HFFc6 (cell line): Measurements from ENCODE around the gene KCNMA1. TPM values are rescaled to one million over a fixed set of nuclear protein-coding genes. Genes with fewer than 3 reads are reported as not detected.

ENCODE experiments used
- DNase-seq: peaks from one replicate; pipeline ENCODE4 v3.0.0-alpha.2; 2018
- H3K27ac Mint-ChIP-seq: 2 replicates; pipeline ENCODE4 v1.8.0; 2020; ENCODE audit warnings: mild to moderate bottlenecking, mixed read lengths
- H3K27me3 Mint-ChIP-seq: 2 replicates; pipeline ENCODE4 v1.8.0; 2021; ENCODE audit warnings: mild to moderate bottlenecking, moderate library complexity, mixed read lengths; ENCODE audit not compliant: insufficient read depth
- H3K36me3 Mint-ChIP-seq: 2 replicates; pipeline ENCODE4 v1.8.0; 2021; ENCODE audit warnings: low read depth, mixed read lengths
- H3K4me1 Mint-ChIP-seq: 2 replicates; pipeline ENCODE4 v1.8.0; 2020; ENCODE audit warnings: low read depth, mixed read lengths
- H3K4me3 Mint-ChIP-seq: 2 replicates; pipeline ENCODE4 v1.8.0; 2020; ENCODE audit warnings: mild to moderate bottlenecking, moderate library complexity, mixed read lengths
- H3K9me3 Mint-ChIP-seq: 2 replicates; pipeline ENCODE4 v1.8.0; 2020; ENCODE audit warnings: mild to moderate bottlenecking, mixed read lengths
- total RNA-seq, 6 experiments: library from RNA; stranded (reverse); fragmentation: NEBNext Ultra II Directional; extraction: Animal tissue kit (Norgen Biotek cat#: 25700); gene quantifications; 2 replicates in 1 of 6; 3 replicates in 5 of 6; pipeline ENCODE4 v1.2.3, GENCODE V29; 2021
- TF ChIP-seq, protein P1 (sequence below): fragments of 200-600 bp; sonication (generic); IDR thresholded peaks from 2 replicates; pipeline ENCODE4 v1.5.0; 2021; ENCODE audit warnings: antibody characterized with exemption, mild to moderate bottlenecking

Gene KCNMA1
- total RNA-seq, 6 experiments from 2014 or later: 87.1 to 191 (median 93.5) TPM

DNA sequence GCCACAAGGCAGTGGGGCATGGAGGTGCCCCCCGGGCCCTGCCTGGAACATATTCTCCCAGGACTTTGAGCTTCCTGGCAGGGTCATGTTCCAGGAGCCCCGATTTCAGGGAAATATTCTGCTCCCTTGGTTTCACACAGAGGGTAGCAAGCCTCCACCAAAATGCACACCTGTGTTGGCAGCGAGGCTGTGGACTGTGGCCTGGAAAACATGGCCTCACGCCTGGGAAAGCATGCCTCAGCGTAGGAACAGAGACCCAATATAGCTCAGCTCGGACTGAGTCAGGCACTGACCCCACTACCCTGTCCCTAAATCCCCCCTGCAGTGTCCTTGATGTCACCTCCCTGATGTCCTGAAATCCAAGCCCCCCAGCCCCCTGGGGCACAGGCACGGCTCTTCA, 92.0 kb downstream of the KCNMA1 start:
- DNase-seq: no peak
- H3K27me3 Mint-ChIP-seq: no peaks in the 10 kb centered on the region; the same call in 1 of the 2 replicates
- peaks cover 5% of the 10 kb centered on the region; the same call in 1 of the 2 replicates for H3K36me3 Mint-ChIP-seq
- peaks cover 88% of the 10 kb centered on the region for H3K4me1 Mint-ChIP-seq
- H3K27ac Mint-ChIP-seq: no peak overlapping the region
- H3K4me3 Mint-ChIP-seq: no peak overlapping the region
- TF ChIP-seq, protein P1, sequence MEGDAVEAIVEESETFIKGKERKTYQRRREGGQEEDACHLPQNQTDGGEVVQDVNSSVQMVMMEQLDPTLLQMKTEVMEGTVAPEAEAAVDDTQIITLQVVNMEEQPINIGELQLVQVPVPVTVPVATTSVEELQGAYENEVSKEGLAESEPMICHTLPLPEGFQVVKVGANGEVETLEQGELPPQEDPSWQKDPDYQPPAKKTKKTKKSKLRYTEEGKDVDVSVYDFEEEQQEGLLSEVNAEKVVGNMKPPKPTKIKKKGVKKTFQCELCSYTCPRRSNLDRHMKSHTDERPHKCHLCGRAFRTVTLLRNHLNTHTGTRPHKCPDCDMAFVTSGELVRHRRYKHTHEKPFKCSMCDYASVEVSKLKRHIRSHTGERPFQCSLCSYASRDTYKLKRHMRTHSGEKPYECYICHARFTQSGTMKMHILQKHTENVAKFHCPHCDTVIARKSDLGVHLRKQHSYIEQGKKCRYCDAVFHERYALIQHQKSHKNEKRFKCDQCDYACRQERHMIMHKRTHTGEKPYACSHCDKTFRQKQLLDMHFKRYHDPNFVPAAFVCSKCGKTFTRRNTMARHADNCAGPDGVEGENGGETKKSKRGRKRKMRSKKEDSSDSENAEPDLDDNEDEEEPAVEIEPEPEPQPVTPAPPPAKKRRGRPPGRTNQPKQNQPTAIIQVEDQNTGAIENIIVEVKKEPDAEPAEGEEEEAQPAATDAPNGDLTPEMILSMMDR: no peak
- H3K9me3 Mint-ChIP-seq: no peaks in the 10 kb centered on the region

DNA sequence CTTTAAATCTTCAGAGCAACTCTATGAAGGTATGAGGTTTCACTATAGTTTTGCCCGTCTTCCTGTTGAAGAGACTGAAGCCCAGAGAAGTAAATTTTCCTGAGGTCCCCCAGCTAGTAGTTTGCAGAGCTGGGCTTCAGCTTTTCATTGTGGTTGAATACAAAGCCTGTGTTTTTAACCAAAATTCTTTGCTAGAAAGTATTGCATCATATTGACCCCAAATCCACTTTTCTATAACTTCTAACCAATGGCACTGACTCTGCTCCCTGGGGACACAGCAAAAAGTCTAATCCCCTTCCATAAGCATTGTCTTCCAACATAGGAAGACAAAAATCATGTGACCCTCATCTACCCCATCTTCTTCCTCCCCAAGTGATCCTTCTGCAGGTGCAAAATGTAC, 93.0 kb downstream of the KCNMA1 start:
- Mint-ChIP-seq H3K4me3 (no peak overlapping the region), H3K4me1 (peaks cover 85% of the 10 kb centered on the region), H3K9me3 (no peaks in the 10 kb centered on the region), H3K27ac (no peak overlapping the region), H3K36me3 (peaks cover 5% of the 10 kb centered on the region; the same call in 1 of the 2 replicates), H3K27me3 (no peaks in the 10 kb centered on the region; the same call in 1 of the 2 replicates)
- DNase-seq: no peak
- TF ChIP-seq, protein P1: no peak

DNA sequence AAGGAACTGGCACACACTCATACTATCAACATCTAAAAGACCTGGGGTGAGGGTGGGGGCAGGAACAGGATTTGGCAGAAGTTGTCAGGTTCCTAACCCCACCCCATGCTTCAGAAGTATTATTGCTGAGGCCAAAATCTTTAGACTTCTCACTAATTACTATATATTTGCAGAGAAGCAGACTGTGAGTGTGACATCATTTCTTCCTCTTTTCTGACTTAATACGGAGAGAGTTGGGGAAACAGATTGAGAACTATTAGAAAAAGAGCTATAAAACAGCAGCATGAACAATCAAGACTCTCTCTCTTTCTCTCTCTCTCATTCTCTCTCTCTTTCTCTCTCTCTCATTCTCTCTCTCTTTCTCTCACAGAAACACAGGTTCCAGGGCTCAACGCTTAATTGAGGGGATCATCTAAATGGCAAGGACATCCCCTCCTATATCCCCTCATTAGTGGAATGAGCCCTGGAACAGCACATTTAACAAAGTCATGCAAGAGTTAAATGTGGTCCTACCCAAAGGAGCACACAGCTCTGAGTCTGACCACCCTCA, 94.8 kb downstream of the KCNMA1 start:
- no peak overlapping the region for H3K27ac Mint-ChIP-seq

DNA sequence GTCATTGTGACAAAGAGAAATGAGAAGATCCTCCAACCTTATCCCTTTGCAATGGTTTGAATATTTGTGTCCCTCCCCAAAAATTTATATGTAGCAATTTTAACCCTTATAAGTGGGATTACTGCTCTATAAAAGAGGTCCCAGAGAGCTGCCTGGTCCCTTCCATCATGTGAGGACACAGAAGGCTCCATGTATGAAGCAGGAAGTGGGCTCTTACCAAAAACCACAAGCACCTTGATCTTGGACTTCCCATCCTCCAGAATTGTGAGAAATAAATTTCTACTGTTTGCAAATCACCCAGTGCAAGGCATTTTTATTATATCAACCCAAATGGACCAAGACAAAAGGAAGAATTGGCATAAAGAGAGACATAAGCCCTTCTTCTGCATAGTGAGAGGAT, 95.7 kb downstream of the KCNMA1 start:
- TF ChIP-seq, protein P1: no peak
- Mint-ChIP-seq H3K4me1 (peaks cover 62% of the 10 kb centered on the region), H3K36me3 (peaks cover 5% of the 10 kb centered on the region; the same call in 1 of the 2 replicates), H3K9me3 (no peaks in the 10 kb centered on the region), H3K4me3 (no peak overlapping the region), H3K27ac (no peak overlapping the region), H3K27me3 (no peaks in the 10 kb centered on the region; the same call in 1 of the 2 replicates)
- DNase-seq: no peak

More for the DNA sequence above, 94.8 kb downstream of the KCNMA1 start:
- H3K4me3 Mint-ChIP-seq: no peak overlapping the region
- TF ChIP-seq, protein P1: no peak
- no peaks in the 10 kb centered on the region; the same call in 1 of the 2 replicates for H3K27me3 Mint-ChIP-seq
- H3K4me1 Mint-ChIP-seq: peaks cover 68% of the 10 kb centered on the region
- no peaks in the 10 kb centered on the region for H3K9me3 Mint-ChIP-seq
- DNase-seq: no peak
- peaks cover 5% of the 10 kb centered on the region; the same call in 1 of the 2 replicates for H3K36me3 Mint-ChIP-seq

DNA sequence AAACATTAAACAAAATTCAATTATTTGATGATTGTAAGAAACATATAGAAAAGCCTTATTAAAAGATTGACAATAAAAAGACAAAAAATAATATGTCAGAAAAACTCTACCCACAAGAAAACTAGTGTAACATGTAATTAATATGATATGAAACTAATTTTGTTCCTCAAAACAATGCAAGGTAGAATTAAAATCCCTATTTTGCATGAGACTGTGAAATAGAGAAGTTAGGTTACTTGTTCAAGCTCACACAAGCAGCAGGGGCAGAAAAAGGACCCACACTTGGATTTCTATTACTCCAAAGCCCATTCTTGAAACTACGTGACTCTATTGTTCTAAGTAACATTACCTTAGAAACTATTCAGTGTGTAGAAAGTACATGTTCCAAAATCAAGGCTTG, 96.4 kb downstream of the KCNMA1 start:
- no peaks in the 10 kb centered on the region; the same call in 1 of the 2 replicates for H3K27me3 Mint-ChIP-seq
- no peaks in the 10 kb centered on the region for H3K9me3 Mint-ChIP-seq
- no peak overlapping the region for H3K27ac Mint-ChIP-seq
- no peak overlapping the region for H3K4me3 Mint-ChIP-seq
- peaks cover 5% of the 10 kb centered on the region; the same call in 1 of the 2 replicates for H3K36me3 Mint-ChIP-seq
- peaks cover 55% of the 10 kb centered on the region for H3K4me1 Mint-ChIP-seq
- no peak for DNase-seq
- TF ChIP-seq, protein P1: no peak
